DMS79 treated with DMSO at 0.1 percent for 48 hours (cell line): Measurements from ENCODE around the gene AKAP6.

Source experiments
- DNase-seq: peaks from one replicate; lab custom pipeline; 2025; lab: John Stamatoyannopoulos, UW

Gene AKAP6

DNA sequence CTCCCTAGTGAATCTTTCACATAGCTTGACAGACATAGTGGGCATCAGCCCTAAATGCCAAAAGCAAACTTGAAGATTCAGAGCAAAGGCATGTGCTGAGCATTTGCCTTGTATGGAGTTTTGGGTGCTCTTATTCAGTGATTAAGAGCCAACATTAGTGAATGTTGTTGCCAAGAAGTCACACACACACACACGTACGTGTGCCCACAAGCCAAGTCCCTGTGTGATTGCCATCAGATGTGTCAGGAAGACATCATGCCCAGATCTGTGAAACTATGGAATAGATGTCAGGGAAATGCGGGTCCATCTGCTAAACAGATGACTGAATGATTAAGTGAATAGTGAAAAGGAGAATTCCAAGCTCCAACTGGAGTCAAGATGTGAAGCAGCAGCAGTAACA is 149.0 kb downstream of the AKAP6 start:
- DNase-seq, result no peak

DNA sequence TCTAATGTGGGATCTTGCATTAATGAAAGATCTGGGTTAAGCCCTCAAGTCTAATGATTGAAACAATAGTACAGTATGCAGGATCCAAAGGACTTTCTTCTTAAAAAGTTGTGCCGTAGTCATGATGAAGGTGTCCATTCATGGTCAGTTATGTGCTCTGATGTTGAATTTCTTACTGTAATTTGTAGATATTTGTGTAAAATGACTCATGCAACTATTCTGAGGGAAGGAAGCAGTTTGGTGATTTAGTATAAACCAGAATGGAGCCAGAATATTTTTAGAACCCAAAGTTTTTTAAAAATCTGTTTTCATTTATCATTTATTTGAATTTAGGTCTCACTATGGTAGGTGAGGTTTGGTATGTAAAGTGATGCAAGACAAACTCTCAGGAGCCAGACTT is 151.2 kb downstream of the AKAP6 start:
- no peak for DNase-seq

DNA sequence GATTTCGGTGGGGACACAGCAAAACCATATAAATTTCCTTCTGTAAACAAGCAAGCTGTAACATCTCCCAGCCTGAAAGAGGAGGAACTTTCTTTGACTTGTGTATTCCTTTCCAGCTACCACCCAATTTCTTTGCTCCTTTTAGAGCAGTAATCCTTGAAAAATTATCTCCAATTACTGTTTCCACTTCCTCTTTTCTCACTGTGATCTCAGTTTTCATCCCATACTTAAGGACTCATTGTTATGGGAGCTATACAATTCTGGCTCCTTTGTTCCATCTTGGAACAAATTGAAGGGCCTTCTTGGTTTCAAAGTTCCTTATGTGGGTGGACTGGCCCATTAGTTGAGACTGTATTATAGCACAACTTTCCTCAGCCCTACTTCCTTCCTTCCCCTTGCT is 152.6 kb downstream of the AKAP6 start:
- DNase-seq, result no peak

DNA sequence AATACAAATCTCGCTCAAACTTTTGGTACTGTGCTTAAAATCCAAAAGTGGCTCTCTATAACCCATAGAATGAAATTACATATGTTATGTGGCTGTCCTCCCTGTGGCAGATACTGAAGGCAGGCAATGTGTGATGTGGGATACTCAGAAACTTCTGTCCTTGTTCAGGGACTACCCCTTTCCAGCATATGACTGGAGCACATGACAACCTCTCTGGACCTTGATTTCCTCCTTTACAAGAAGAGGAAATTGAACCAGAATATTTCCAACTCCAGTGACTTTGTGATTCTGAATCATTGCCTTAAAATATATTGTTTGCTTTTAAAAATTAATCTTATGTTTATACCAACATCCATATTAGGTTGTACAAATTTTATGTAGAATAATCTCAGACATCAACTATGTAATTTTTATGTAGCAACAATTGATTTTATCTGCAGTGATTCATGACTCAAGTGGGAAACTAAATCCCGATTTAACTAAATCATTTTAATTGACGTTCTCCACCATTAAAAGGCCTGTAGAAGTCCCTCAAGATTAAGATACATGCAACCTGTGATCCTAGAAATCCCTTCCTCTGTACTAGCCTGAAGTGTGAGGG is 162.4 kb downstream of the AKAP6 start:
- DNase-seq, result no peak

DNA sequence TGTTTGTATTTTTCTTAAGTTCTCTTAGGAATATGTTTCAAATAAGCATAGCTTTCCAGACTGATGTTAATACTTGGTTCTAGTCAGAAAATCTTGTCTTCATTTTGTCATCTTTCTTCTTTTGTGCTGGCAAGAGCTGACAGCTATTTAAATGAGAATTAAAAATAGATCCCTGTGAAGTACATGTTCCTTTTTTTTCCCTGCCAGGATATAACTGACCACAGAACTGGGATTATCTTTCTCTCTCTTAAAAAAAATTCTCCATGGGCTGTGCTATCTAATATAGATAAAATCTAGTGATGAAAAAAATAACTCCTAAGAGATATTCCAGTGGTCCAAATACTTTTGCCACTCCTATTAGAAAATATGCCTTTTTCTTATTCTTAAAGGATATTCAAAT is 163.4 kb downstream of the AKAP6 start:
- no peak for DNase-seq

DNA sequence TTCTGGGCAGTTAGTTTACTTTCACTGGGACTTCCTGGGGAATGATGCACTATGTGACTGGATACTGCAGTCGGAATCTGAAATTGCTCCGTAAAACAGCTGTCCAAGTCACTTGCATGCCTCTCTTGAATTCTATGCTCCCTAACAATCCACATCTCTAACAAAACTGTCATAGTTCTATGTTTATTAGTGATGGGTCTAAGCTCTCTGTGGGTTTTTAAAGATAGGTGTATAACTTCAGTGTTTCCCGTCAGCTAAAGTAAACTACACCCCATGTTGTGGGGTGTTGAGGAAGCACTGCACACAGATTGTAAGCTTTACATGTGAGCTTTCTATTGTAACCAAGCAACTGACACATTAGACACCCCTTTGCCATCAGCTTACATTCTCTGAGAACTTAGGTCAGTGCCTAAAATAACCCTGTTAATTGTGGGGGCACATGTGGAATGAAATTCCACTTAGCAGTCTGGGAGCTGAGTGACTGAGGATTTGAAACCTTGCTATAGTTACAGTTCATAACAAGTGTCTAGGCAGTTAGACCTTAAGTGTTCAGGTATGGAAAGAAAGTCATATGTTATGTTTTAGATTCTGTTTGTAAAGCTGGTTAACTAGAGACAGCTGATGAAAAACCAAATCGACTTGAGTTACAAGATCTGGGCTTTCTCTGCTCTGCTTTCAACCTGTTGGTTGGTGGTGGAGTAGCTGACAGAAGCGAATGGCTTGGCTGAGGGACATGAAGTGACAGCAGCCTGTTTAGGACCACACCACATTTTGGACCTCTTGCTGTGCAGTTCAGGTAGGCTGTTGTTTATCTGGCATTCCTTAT is 165.7 kb downstream of the AKAP6 start:
- no peak for DNase-seq

DNA sequence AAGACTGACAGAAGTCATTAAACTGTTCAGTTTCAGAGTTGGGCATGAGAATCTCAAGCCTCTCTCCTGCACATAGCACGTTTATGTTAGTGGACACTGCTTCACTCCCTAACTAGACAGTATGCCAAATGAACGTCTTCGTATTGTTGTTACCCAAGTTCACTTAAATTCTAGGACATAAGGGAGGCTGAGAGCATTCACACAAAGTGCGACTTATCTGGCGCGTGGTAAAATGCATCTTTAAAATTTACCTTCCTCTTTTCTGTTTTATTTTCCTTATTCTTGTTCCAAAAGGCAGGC is 166.3 kb downstream of the AKAP6 start:
- DNase-seq, result no peak

DNA sequence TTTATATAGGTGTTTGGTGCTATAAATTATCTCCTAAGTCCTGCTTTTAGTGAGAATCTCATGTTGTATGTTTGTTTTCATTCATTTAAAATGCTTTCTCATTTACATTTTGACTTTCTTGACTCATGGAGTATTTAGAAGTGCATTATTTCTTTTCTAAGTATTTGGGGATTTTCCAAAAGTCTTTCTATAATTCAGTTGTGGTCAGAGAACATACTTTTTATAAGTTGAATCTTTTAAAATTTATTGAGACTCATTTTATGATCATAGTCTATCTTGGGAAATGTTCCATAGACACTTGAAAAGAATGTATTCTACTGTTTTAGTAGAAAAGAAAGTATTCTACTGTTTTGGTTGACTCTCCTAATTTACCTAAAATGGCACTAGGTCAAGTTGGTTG is 168.2 kb downstream of the AKAP6 start:
- no peak for DNase-seq

DNA sequence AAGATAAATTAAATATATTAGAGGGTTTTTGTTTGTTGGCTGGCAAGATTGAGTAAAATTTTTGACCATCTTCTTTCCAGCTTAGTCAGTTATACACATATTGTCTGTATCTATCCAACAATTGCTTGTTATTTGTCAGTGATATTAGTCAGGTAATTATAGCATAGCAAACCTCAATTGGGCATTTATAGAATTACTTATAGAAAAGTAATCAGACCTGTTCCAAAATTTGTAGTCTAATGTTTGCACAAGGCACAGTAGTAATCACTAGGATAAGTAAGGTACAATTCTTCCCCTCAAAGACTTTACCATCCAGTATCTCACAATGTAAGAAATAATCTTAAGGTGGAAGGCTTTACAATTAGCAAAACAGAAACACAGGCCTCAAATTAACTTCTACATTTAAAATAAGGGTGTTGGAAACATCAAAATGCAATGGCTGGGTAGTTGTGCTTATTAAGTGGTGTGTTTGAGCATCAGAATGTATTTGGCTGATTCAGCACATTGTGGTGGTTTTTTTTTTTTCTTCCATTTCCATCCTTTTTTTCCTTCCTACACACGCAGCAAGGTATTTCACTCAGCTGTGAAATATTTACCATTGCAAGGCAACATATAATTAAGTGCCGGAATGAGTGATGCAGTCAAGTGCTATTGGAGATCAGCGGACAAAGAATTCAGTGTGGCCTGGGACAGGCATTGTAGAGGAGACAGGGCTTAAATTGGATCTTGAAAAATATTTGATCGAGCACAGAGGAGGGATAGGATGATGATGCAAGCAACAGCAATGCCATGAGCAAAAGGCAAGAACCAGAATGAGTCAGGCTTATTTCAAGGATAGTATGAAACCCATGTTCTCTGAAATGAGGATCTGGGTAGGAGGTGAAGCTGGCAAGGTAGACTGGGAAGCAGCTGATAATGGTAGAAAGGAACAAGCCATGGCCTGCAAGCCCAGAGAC is 178.2 kb downstream of the AKAP6 start:
- no peak for DNase-seq

DNA sequence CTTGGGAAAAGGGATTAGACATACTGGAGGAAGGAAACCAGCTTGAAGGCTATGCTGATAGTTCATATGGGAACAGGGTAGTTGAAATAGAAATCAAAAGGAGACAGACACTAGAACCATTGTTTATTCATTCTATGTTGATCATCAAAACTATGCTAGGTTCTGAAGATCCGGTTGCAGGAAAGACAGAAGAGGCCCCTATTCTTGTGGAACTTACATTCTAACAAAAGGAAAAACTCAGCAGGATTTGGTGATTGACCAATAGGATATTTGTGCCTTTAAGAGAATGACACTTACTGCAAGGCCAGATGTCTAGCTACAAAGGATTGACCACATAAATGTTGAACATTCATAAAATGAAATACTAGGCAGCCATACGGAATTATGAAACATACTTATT is 179.2 kb downstream of the AKAP6 start:
- no peak for DNase-seq

DNA sequence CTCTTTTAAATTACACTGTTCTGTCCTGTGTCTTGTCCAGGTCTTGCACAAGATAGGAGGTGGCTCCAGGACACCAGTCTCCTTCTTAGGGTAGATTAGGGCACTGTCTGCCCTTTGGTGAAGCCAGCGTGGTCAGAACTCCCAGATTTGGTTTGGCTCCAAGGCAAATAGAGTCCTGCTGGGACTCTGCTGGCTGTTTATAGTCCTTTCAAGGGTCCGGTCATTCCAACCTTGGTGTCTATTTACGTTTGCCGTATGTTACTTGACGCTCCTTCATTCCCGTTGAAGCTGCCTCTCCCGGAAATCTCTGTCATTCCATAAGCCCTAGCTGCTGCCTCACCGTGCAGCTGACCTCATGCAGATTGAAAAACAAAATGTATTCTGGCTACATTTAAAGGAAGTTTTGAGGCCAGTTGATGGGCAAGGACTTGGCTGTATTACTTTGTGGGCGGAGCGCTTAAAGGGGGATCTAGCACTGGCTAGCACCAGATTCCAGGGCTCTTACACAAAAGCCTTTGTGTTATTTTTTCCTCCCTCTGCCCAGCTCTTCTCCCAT is 180.6 kb downstream of the AKAP6 start:
- DNase-seq, result no peak

DNA sequence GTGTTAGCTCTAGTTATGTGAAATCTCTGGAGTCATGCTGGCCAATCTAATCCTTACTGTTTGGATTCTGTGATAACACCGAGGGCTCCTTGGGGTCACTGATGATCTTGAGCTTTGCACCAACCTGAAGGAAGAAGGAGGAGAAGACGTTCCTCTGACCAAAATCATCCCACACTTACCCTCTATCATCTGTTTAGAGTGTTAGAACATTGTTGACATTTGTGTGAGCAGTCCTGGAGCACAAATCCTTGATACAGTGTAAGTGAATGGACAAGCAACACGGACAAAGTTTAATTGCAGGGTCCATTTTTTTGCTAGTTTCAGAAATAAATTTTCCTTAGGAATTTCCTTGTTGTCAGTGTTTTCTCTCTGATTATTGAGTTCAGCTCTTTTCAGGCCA is 181.7 kb downstream of the AKAP6 start:
- no peak for DNase-seq

DNA sequence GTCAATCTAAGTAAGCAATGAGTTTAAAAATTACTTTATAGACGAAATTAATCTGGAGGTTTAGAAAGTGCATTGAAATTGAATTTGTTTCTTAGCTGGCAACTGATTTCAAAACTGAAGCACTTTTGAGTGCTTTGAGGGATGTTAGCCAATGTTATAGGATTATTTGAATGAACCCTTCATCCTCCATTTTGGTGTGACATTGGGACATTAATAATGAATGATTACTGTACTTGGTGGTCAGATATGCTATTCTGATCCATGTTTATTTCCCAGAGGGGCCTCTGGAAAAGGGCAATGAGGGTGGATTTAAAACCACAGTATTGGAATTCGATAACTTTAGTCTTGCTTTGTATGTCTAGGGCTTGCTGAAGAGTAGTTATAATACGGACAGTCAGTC is 183.2 kb downstream of the AKAP6 start:
- DNase-seq, result no peak

DNA sequence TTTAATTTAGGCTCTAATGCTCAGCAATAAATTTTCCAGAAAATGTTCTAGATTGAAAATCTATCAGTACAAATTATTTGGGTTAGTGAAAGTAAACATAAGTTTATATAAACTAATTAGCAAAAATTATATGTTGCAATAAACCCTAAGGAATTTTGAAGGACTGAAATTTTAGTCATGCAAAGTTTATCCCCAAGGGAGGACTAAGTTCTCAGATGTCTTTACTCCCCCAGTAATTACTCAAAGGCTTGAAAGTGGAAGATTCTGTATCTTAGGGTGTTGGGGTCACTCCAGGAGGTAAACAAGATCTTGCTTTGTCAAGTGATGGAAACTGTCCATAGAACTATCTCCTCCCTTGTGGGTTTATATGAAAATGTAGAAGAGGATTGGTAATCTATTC is 183.7 kb downstream of the AKAP6 start:
- no peak for DNase-seq

DNA sequence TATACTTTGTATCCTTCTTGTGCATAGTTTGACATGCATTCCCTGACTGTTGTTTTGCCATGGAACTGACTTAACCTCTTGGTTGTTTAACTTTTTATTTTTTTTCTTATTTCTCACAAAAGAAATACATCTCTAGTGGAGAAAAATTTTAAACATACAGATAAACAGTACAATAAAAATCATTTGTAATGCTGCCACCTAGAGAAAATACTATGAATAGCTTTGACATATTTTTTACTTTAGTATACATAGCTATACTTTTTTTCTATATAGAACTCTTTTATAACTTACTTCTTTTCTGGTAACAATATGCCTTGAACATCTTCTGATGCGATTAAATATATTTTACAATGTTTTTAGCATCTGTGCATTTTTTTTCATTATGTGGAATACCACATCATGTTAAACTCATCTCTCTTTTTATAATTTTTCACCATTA is 184.5 kb downstream of the AKAP6 start:
- DNase-seq, result peak; percentile 36

DNA sequence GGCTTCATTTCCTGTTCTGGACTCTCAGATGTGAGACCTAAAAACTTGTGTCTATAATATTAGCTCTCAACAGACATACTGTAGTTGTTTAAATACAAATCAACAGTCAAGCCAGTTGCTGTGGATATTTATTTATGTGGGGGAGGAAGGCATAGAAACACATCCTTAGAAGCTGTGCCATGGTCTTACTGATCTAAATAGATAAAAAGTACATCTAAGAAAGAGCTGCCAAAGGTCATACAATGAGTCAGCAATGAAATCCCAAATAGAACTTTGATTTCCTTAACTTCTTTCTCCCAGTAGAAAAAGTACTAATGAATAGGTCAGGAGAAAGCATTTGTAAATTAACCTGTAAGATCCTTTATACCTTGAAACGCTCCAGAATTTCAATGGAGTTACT is 185.1 kb downstream of the AKAP6 start:
- no peak for DNase-seq

DNA sequence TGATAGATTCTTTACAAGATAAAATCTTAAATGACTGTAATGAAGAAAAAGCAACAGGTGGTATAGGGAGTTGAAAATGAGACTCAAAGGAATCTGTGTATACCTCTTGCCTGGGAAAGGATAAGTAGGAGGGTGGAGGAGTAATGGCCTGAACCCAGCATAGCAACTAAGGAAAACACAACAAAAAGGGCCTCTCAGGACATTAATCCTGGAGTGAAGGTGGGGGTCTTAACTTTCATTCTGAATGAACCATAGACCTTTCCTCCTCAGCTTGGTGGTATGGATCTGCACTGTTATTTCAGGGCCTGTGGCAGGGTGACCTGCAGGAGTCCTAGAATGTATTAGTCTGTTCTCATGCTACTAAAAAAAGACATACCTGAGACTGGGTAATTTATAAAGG is 185.6 kb downstream of the AKAP6 start:
- no peak for DNase-seq

DNA sequence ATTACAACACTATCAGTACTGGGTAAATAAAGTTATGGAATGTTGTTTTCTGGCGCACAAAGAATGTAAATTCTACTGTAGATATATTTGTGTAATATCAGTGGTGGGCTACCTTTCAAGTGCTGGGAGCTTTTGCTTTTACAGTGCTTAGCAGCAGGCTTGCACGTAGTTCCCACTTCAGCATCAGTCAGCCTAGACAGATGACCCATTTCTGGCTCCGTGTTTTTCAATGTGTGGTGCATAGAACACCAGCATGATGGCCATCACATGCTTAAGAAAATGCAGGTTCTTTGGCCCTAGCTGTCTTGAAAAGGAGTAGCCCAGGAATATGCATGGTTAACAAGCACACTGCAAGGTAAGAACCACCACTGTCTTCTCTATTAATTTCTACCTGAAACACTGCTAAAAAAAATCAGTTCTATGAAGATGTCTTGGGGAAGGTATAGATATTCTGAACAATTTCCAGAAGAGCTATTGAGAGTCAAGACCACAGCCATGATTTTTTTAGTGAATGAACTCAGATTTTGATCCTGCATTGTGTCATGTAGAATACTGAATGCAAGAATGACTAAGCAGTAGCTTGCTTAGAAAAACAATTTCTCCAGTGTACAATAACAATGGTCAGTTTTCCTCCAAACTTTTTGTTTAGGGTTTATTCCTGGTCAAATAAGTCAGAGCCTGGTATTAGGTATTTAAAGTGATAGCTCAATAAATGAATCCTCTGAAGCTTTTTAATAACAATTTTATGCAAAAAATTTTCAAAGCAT is 195.7 kb downstream of the AKAP6 start:
- DNase-seq, result no peak

DNA sequence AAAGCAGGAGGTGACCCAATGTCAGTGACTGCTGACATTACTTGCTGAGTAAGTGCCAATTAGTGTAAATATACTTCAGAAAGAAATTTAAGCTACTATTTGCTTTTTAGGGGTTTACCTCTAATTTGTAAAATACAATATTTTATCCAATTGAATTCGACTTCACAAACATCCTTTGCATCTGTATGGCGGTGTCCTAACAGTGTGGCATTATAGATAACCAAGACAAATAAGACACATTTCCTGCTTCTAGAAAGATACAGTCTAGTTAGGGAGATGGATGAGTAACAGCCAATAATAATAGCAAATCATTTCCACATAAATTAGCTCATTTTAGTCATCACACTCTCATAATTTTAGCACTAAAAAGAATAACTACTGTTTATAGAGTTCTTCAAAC is 196.5 kb downstream of the AKAP6 start:
- DNase-seq, result no peak

DNA sequence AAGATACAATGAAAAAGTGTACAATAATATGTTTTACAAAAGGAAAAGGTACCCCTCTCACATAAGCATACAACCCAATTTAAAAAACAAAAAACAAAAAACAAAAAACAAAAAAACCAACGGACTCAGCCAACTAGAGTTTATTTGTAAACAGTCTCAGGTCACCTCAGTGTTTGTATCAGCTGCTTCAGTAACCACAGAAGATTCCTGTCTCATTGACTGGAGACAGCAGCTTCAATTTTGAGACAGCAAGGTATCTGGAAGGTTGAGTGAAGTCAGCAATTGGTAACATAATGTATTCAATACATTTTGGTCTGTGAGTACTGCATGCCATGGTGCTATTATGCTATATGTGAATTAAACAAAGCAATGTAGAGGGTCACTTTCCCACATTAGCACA is 201.7 kb downstream of the AKAP6 start:
- DNase-seq, result no peak

DNA sequence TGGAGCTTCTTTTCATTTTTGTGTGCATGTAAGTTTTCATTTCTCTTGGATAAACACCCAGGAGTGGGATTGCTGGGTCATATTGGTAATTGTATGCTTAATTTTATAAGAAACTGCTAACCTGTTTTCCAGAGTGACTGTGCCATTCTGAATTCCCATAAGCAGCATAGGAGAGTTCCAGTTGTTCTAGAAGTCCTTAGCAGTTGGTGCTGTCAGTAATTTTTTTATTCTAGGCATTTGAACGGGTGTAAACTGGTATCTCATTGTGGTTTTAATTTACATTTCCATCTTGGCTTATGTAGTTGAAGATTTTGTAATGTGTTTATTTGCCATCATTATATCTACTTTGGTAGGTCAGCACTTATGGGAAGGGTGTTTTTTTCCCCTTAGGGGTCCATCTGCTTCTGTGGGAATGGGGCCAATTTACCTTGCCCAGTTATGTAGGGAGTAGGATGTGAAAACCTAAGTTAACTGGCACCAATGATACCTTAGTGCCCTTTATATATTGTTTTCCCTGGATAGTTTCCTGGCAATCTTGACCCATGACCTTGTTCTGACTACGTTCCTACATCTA is 202.9 kb downstream of the AKAP6 start:
- no peak for DNase-seq

DNA sequence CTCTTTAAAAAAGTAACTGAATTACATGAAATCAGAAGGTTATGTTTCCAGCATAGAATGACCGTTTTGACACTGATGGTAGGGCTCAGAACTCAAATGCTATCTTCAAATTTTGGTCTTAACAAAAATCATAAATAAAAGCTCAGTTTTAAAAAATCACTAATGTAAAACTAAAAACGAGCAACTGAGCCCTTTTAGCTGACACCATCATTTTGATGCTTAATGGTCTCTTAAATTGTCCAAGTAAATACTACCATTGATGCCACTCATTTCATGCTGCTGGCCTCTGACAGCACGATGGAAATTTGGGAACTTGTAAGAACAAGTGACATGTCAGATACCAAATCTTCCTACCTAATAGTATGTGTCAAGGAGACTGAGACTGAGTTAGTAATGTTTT is 205.0 kb downstream of the AKAP6 start:
- DNase-seq, result no peak
